Prostate gland (tissue), 2 donors: Measurements from ENCODE around the gene TNFRSF25. TPM values are rescaled to one million over a fixed set of nuclear protein-coding genes. Genes with fewer than 3 reads are reported as not detected.

ENCODE experiments used
- DNase-seq: peaks from one replicate; pipeline ENCODE4 v3.0.0-alpha.2; 2019; ENCODE audit warnings: low spot score
- H3K27ac ChIP-seq, 2 donors: fragments of 200-600 bp; sonication (generic); 2 replicates each; pipeline ENCODE4 v1.5.1; 2017 to 2019
- H3K27me3 ChIP-seq: fragments of 200-600 bp; sonication (generic); replicated peaks from 2 replicates; pipeline ENCODE4 v1.5.1; 2019; ENCODE audit not compliant: insufficient read depth
- H3K36me3 ChIP-seq, 2 donors: fragments of 200-600 bp; sonication (generic); 1 replicate in 1 of 2; 2 replicates in 1 of 2; pipeline versions ENCODE4 v1.5.1 to v1.8.1; 2017 to 2019
- H3K4me1 ChIP-seq: fragments of 200-600 bp; sonication (generic); replicated peaks from 2 replicates; pipeline ENCODE4 v1.5.1; 2019
- H3K4me3 ChIP-seq, 2 donors: fragments of 200-600 bp; sonication (generic); 2 replicates each; pipeline ENCODE4 v1.5.1; 2017 to 2019
- H3K9me3 ChIP-seq: fragments of 200-600 bp; sonication (generic); 2 replicates; pipeline ENCODE4 v1.5.1; 2017
- CTCF ChIP-seq, 4 experiments: fragments of 200-600 bp in 2 of 4; fragments of 450-650 bp in 2 of 4; sonication (generic) in 2 of 4; IDR thresholded peaks; 1 replicate in 3 of 4; 2 replicates in 1 of 4; pipeline ENCODE4 v1.5.1; 2016 to 2019; ENCODE audit warnings: antibody characterized with exemption in 4 of 4, mild to moderate bottlenecking in 2 of 4, moderate library complexity in 2 of 4
- POLR2A ChIP-seq: fragments of 450-650 bp; IDR thresholded peaks from one replicate; pipeline ENCODE4 v1.6.1; 2016; ENCODE audit warnings: antibody characterized with exemption, mild to moderate bottlenecking
- POLR2AphosphoS5 ChIP-seq: sonication (generic); formaldehyde crosslinking; IDR thresholded peaks from one replicate; pipeline ENCODE4 v1.6.1; 2017; ENCODE audit warnings: antibody characterized with exemption
- WGBS: methylation state at CpG from one replicate; pipeline ENCODE4 v1.1.5; 2018; 5-methylcytosine and 5-hydroxymethylcytosine counted together
- intact Hi-C: fragments of 100-400 bp; cut with DNase I; formaldehyde crosslinking; loops from one replicate; pipeline ENCODE4 v1.14.2; 2022
- total RNA-seq, 2 donors: library from RNA; depleted of rRNA; stranded (reverse); fragments of >200 nt; gene quantifications; one replicate each; pipeline ENCODE4 v1.1.0, GENCODE V29; 2016

Gene TNFRSF25
- total RNA-seq = 10 to 100 TPM; 15.2 to 22.7 TPM

- WGBS = 69% methylated on average over 19 of the region's 43 CpGs
- Histone ChIP-seq H3K4me3 (no peak within 1 kb of the TSS), H3K9me3 (no peaks in the 10 kb centered on the region), H3K27me3 (no peaks in the 10 kb centered on the region), H3K36me3 (no peaks in the 10 kb centered on the region), H3K27ac (no peak within 1 kb of the TSS), H3K4me1 (no peaks in the 10 kb centered on the region)
- DNase-seq = no peak
- intact Hi-C loops = no loop called here
- TF ChIP-seq POLR2A (no peak), CTCF (IDR thresholded peaks at IDR 0.05) (no peak), POLR2AphosphoS5 (no peak)
These were observed at the start of gene TNFRSF25 for GRCh38 chr1:6466023-6466422. TSS of gene TNFRSF25 (minus strand) at chr1:6466173. CDS start at chr1:6466107, 66 bp downstream.

GRCh38 chr1:6515771-6516170 lies 49.8 kb upstream of the TNFRSF25 start:
- no peaks in the 10 kb centered on the region for H3K9me3 ChIP-seq
- H3K27me3 ChIP-seq = no peaks in the 10 kb centered on the region
- no peak overlapping the region for H3K4me3 ChIP-seq
- no peak for TF ChIP-seq POLR2A
- TF ChIP-seq CTCF (IDR thresholded peaks at IDR 0.05) = no peak
- TF ChIP-seq POLR2AphosphoS5 = no peak
- H3K4me1 ChIP-seq = no peaks in the 10 kb centered on the region
- intact Hi-C loops = no loop called here
- DNase-seq = no peak
- 93% methylated on average over 4 of the region's 4 CpGs for WGBS
- H3K27ac ChIP-seq = no peak overlapping the region
- no peaks in the 10 kb centered on the region for H3K36me3 ChIP-seq

- H3K27me3 ChIP-seq = no peaks in the 10 kb centered on the region
- H3K27ac ChIP-seq = no peak overlapping the region
- intact Hi-C loops = no loop called here
- no peaks in the 10 kb centered on the region for H3K4me1 ChIP-seq
- H3K9me3 ChIP-seq = no peaks in the 10 kb centered on the region
- no peaks in the 10 kb centered on the region for H3K36me3 ChIP-seq
- WGBS = 34% methylated on average over 9 of the region's 9 CpGs
- TF ChIP-seq POLR2AphosphoS5 = peak; percentile 19
- TF ChIP-seq POLR2A = no peak
- peak in 2 of 4 experiments; percentile 20 to 31 for TF ChIP-seq CTCF (IDR thresholded peaks at IDR 0.05)
- no peak overlapping the region for H3K4me3 ChIP-seq
- DNase-seq = no peak
These were observed 47.4 kb upstream of the TNFRSF25 start for GRCh38 chr1:6513320-6513801.

GRCh38 chr1:6512908-6513280 lies 46.9 kb upstream of the TNFRSF25 start:
- Histone ChIP-seq H3K27me3 (no peaks in the 10 kb centered on the region), H3K4me3 (no peak overlapping the region), H3K36me3 (no peaks in the 10 kb centered on the region), H3K27ac (no peak overlapping the region), H3K4me1 (no peaks in the 10 kb centered on the region), H3K9me3 (no peaks in the 10 kb centered on the region)
- 73% methylated on average over 8 of the region's 8 CpGs for WGBS
- intact Hi-C loops = no loop called here
- no peak for DNase-seq
- no peak for TF ChIP-seq CTCF (IDR thresholded peaks at IDR 0.05)
- TF ChIP-seq POLR2AphosphoS5 = no peak
- TF ChIP-seq POLR2A = no peak

GRCh38 chr1:6512245-6512907 lies 46.4 kb upstream of the TNFRSF25 start:
- H3K36me3 ChIP-seq = no peaks in the 10 kb centered on the region
- intact Hi-C loops = no loop called here
- H3K4me3 ChIP-seq = no peak overlapping the region
- no peaks in the 10 kb centered on the region for H3K9me3 ChIP-seq
- no peak for DNase-seq
- no peak overlapping the region for H3K27ac ChIP-seq
- WGBS = 88% methylated on average over 19 of the region's 19 CpGs
- H3K27me3 ChIP-seq = no peaks in the 10 kb centered on the region
- no peaks in the 10 kb centered on the region for H3K4me1 ChIP-seq
- TF ChIP-seq POLR2A = no peak
- TF ChIP-seq POLR2AphosphoS5 = no peak
- no peak for TF ChIP-seq CTCF (IDR thresholded peaks at IDR 0.05)
